HepG2 (cell line): ENCODE results near the gene TP53TG5. TPM values are rescaled to one million over a fixed set of nuclear protein-coding genes. Genes with fewer than 3 reads are reported as not detected.

Experiments used
- ATAC-seq: fragments of 200-7000 bp; cut with Tn5 transposase; 3 replicates; pipeline ENCODE4 v1.9.1; 2020; ENCODE audit warnings: mild to moderate bottlenecking, moderate library complexity
- BruUV-seq: library from RNA; stranded (reverse); fragments of 400-500 nt; replicated peaks from 2 replicates; lab custom pipeline; 2021; lab: Mats Ljungman, UMichigan
- CTCF ChIA-PET: fragments of 300-600 bp; formaldehyde crosslinking; extraction: SDS; loops from one replicate; lab custom pipeline; 2021; ENCODE audit warnings: low total read pairs, inconsistent platforms, low intra/inter-chr PET ratio; lab: Yijun Ruan, JAX
- POLR2A ChIA-PET: fragments of 350-600 bp; sonication (Branson Sonifier 250); formaldehyde crosslinking; loops from one replicate; lab custom pipeline; 2020; ENCODE audit warnings: antibody characterized with exemption, inconsistent platforms; lab: Yijun Ruan, JAX
- DNase-seq: peaks from one replicate; pipeline ENCODE4 v3.0.0-alpha.2; 2015; ENCODE audit warnings: low spot score
- FAIRE-seq: peaks from 3 replicates; lab custom pipeline; 2011; peaks lifted over from hg19 to GRCh38; lab: Jason Lieb, UNC
- H2AFZ ChIP-seq: one replicate; pipeline ENCODE4 v1.6.1; 2011; ENCODE audit warnings: low read length, inconsistent platforms
- H3K27ac ChIP-seq: fragments of 300-600 bp; 3 replicates; pipeline ENCODE4 v1.8.0; 2011; ENCODE audit warnings: mixed run types, mild to moderate bottlenecking, mixed read lengths, low read length, inconsistent platforms; ENCODE audit not compliant: insufficient read depth; ENCODE audit errors: extremely low read length
- H3K27me3 ChIP-seq, 2 experiments: fragments of 200-600 bp in 1 of 2; 2 replicates in 1 of 2; 3 replicates in 1 of 2; pipeline versions ENCODE4 v1.6.0 to v1.8.0; 2011; ENCODE audit warnings: low read length in 2 of 2, mild to moderate bottlenecking in 2 of 2, moderate library complexity in 2 of 2, inconsistent platforms in 1 of 2; ENCODE audit not compliant: insufficient read depth in 2 of 2, control insufficient read depth in 1 of 2
- H3K36me3 ChIP-seq, 2 experiments: fragments of 200-600 bp in 1 of 2; replicated peaks in 1 of 2; 2 replicates in 1 of 2; 3 replicates in 1 of 2; pipeline versions ENCODE4 v1.5.1 to v1.8.0; 2011; ENCODE audit warnings: low read length in 2 of 2, inconsistent platforms in 1 of 2; ENCODE audit not compliant: insufficient read depth in 2 of 2, control insufficient read depth in 1 of 2
- H3K4me1 ChIP-seq: 2 replicates; pipeline ENCODE4 v1.5.1; 2012; ENCODE audit warnings: low read length, inconsistent platforms; ENCODE audit not compliant: insufficient read depth
- H3K4me2 ChIP-seq: 2 replicates; pipeline ENCODE4 v1.6.0; 2011; ENCODE audit warnings: low read depth, low read length, inconsistent platforms
- H3K4me3 ChIP-seq, 3 experiments: fragments of 200-600 bp in 1 of 3; sonication (generic), shearing (Covaris generic) in 1 of 3; replicated peaks in 1 of 3; 2 replicates each; pipeline ENCODE4 v1.5.1; 2011 to 2016; ENCODE audit warnings: low read length in 3 of 3, inconsistent platforms in 2 of 3, low read depth in 2 of 3, mild to moderate bottlenecking in 2 of 3, control low read depth in 1 of 3, mixed read lengths in 1 of 3; ENCODE audit not compliant: insufficient read depth in 1 of 3
- H3K79me2 ChIP-seq: one replicate; pipeline ENCODE4 v1.6.1; 2011; ENCODE audit warnings: low read length, inconsistent platforms; ENCODE audit not compliant: insufficient read depth
- H3K9ac ChIP-seq: 2 replicates; pipeline ENCODE4 v1.6.0; 2011; ENCODE audit warnings: mild to moderate bottlenecking, low read depth, low read length, inconsistent platforms; ENCODE audit not compliant: insufficient read depth
- H3K9me3 ChIP-seq: 2 replicates; pipeline ENCODE4 v1.5.1; 2012; ENCODE audit warnings: mild to moderate bottlenecking, low read length
- H4K20me1 ChIP-seq: 2 replicates; pipeline ENCODE4 v1.6.0; 2011; ENCODE audit warnings: inconsistent platforms, mild to moderate bottlenecking, low read length, moderate library complexity; ENCODE audit not compliant: insufficient read depth
- ATF7 ChIP-seq, 2 experiments: fragments of 450-650 bp in 1 of 2; sonication (generic) in 1 of 2; formaldehyde crosslinking in 1 of 2; IDR thresholded peaks; 2 replicates each; pipeline versions ENCODE4 v1.4.0 to v1.6.1; 2016 to 2020; ENCODE audit warnings: antibody characterized with exemption in 1 of 2, mild to moderate bottlenecking in 1 of 2, missing genetic modification reagents in 1 of 2
- FOSL2 ChIP-seq: sonication (generic); formaldehyde crosslinking; IDR thresholded peaks from 2 replicates; pipeline ENCODE4 v1.4.0; 2020; ENCODE audit warnings: missing genetic modification reagents
- HOXA7 ChIP-seq: sonication (generic); formaldehyde crosslinking; IDR thresholded peaks from 2 replicates; pipeline ENCODE4 v1.8.1; 2022; ENCODE audit warnings: mild to moderate bottlenecking, missing genetic modification reagents, moderate library complexity
- KMT2A ChIP-seq: sonication (generic); formaldehyde crosslinking; IDR thresholded peaks from 2 replicates; pipeline ENCODE4 v1.4.0; 2020; ENCODE audit warnings: missing genetic modification reagents
- MAFF ChIP-seq: IDR thresholded peaks from 2 replicates; pipeline ENCODE4 v1.6.1; 2011; ENCODE audit warnings: low read depth, low read length, improper control_type of control experiment
- MBD4 ChIP-seq: IDR thresholded peaks from 2 replicates; pipeline ENCODE4 v1.6.1; 2012; ENCODE audit warnings: low read length, inconsistent platforms, borderline replicate concordance
- POGZ ChIP-seq: sonication (generic); formaldehyde crosslinking; IDR thresholded peaks from 2 replicates; pipeline ENCODE4 v1.4.0; 2020; ENCODE audit warnings: mild to moderate bottlenecking, missing genetic modification reagents
- RFX3 ChIP-seq: IDR thresholded peaks from 2 replicates; pipeline ENCODE4 v1.6.1; 2016; ENCODE audit warnings: missing biosample characterization, missing genetic modification reagents
- ZBTB7B ChIP-seq: sonication (generic); formaldehyde crosslinking; IDR thresholded peaks from 2 replicates; pipeline ENCODE4 v1.4.0; 2020; ENCODE audit warnings: missing genetic modification reagents
- ZFP1 ChIP-seq: IDR thresholded peaks from 2 replicates; pipeline ENCODE4 v1.6.1; 2016
- ZNF20 ChIP-seq: sonication (generic); formaldehyde crosslinking; IDR thresholded peaks from 2 replicates; pipeline ENCODE4 v1.4.0; 2020; ENCODE audit warnings: mild to moderate bottlenecking, moderate library complexity, missing genetic modification reagents
- ZNF274 ChIP-seq: sonication (generic); formaldehyde crosslinking; IDR thresholded peaks from 2 replicates; pipeline ENCODE4 v1.5.1; 2020; ENCODE audit warnings: mild to moderate bottlenecking, missing genetic modification reagents
- ZNF337 ChIP-seq: sonication (generic); formaldehyde crosslinking; IDR thresholded peaks from 2 replicates; pipeline ENCODE4 v1.5.1; 2020; ENCODE audit warnings: missing genetic modification reagents, low read depth, mild to moderate bottlenecking, borderline replicate concordance
- ZNF460 ChIP-seq: sonication (generic); formaldehyde crosslinking; IDR thresholded peaks from 2 replicates; pipeline ENCODE4 v1.5.1; 2020; ENCODE audit warnings: missing genetic modification reagents, mild to moderate bottlenecking, borderline replicate concordance
- ZNF703 ChIP-seq: sonication (generic); formaldehyde crosslinking; IDR thresholded peaks from 2 replicates; pipeline ENCODE4 v1.5.1; 2020; ENCODE audit warnings: missing genetic modification reagents, mild to moderate bottlenecking, moderate library complexity, borderline replicate concordance
- ZNF747 ChIP-seq: sonication (generic); formaldehyde crosslinking; IDR thresholded peaks from 2 replicates; pipeline ENCODE4 v1.8.1; 2023; ENCODE audit warnings: missing genetic modification reagents, mild to moderate bottlenecking, borderline replicate concordance
- ZNF800 ChIP-seq: sonication (generic); formaldehyde crosslinking; IDR thresholded peaks from 2 replicates; pipeline ENCODE4 v1.4.0; 2020; ENCODE audit warnings: missing genetic modification reagents
- WGBS: methylation state at CpG from one replicate; pipeline ENCODE4 v1.1.6; 2017; ENCODE audit warnings: low lambda C conversion rate; 5-methylcytosine and 5-hydroxymethylcytosine counted together
- in situ Hi-C: cut with HindIII; loops from 2 replicates; pipeline ENCODE4 v1.10.0; 2017; ENCODE audit warnings: low pct_unique_long_range_greater_than_20kb; ENCODE audit not compliant: extremely low pct_ligation_motif_present
- intact Hi-C: fragments of 100-400 bp; cut with micrococcal nuclease; formaldehyde crosslinking; loops from one replicate; pipeline ENCODE4 v1.10.0; 2022; ENCODE audit not compliant: unreplicated experiment
- polyA plus RNA-seq, 8 experiments: library from polyadenylated mRNA; depleted of rRNA in 3 of 8; stranded (reverse) in 7 of 8; unstranded in 1 of 8; fragments of >200 nt; fragmentation: Illumina TruSeq in 4 of 8; extraction: Trizol in 4 of 8; gene quantifications; 2 replicates each; pipeline versions ENCODE4 v1.2.1 to v1.2.3, GENCODE V29; 2011 to 2016; ENCODE audit warnings: low read depth in 4 of 8, missing spikeins in 1 of 8, mixed read lengths in 1 of 8; ENCODE audit not compliant: insufficient read depth in 1 of 8
- total RNA-seq, 5 experiments: library from RNA; depleted of rRNA; stranded (reverse); fragments of >200 nt; fragmentation: Illumina TruSeq; extraction: Trizol; gene quantifications; 2 replicates each; pipeline ENCODE4 v1.2.3, GENCODE V29; 2016; ENCODE audit warnings: low read depth in 1 of 5

TP53TG5 gene
- total and polyA plus RNA-seq, 2 of the 13 experiments (the other 11 are each of a cell fraction or from before 2014, with no cell fraction given) = 0.11 TPM; not detected in 1

DNA sequence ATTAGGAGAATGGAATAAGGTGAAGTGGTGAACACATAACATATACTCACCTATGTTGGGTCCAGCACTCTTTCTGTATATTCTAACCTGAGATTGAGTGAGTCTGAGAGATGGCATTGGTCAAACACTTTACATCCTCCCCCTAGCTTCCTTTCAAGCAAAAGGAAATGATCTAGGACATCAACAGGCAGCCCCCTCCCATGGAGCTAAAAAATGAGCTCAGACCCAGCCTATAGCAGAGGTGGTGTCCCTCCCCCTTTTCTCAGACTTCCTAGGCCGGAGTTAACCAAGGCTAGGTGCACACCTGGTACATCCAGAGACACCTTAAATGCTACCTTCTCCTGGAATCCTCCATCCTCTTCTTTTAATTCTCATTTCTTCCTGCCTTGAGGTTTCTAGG is 24.4 kb downstream of the TP53TG5 start:
- no peak for FAIRE-seq

GRCh38 chr20:45352729-45353128 is 25.4 kb downstream of the TP53TG5 start:
- POLR2A ChIA-PET = interaction anchor here (1.2 to 29.5 kb wide), 4 partner anchors 7 to 63 kb away, joined by 3 to 1422 read pairs (median 712); partner anchors contain the start of genes PIGT, SDC4 and SYS1
- H3K36me3 ChIP-seq = no peaks in the 10 kb centered on the region
- H3K9me3 ChIP-seq = no peaks in the 10 kb centered on the region
- H3K27ac ChIP-seq = no peak overlapping the region
- H3K27me3 ChIP-seq = peaks cover 1 to 11% of the 10 kb centered on the region in 2 experiments; a peak in 2 of 5 replicates
- intact Hi-C loops (no loop called here), in situ Hi-C loops (no loop called here)
- no peak overlapping the region for H3K4me3 ChIP-seq
- no TSS peak for BruUV-seq
- H3K9ac ChIP-seq = no peak overlapping the region
- 0 out of 2 replicates have a peak, but pooled peaks have one; percentile 18 for TF ChIP-seq ATF7 (IDR thresholded peaks at IDR 0.05)
- no peak for TF ChIP-seq ATF7 (CRISPR knock-in tag; IDR thresholded peaks at IDR 0.05)
- no peak for TF ChIP-seq ZNF800 (CRISPR knock-in tag)
- TF ChIP-seq HOXA7 (CRISPR knock-in tag) = no peak
- TF ChIP-seq, all 625 proteins: peak for 1
- no peak overlapping the region for H3K4me2 ChIP-seq
- CTCF ChIA-PET = no interaction called here
- FAIRE-seq = no peak
- H4K20me1 ChIP-seq = no peaks in the 10 kb centered on the region
- H3K4me1 ChIP-seq = peaks cover 44% of the 10 kb centered on the region
- H3K79me2 ChIP-seq = peaks cover 2% of the 10 kb centered on the region
- no peak overlapping the region for H2AFZ ChIP-seq
- 47% methylated on average over 3 of the region's 3 CpGs for WGBS
- ATAC-seq = no peak
- no peak for DNase-seq

More for the DNA sequence above, 24.4 kb downstream of the TP53TG5 start:
- no TSS peak for BruUV-seq
- ATAC-seq (no peak), DNase-seq (no peak)
- peaks cover 49% of the 10 kb centered on the region for H3K4me1 ChIP-seq
- CTCF ChIA-PET = no interaction called here
- peaks cover 1 to 7% of the 10 kb centered on the region in 2 experiments; a peak in 2 of 5 replicates for H3K27me3 ChIP-seq
- in situ Hi-C loops = no loop called here
- no peaks in the 10 kb centered on the region for H3K9me3 ChIP-seq
- no peaks in the 10 kb centered on the region for H4K20me1 ChIP-seq
- intact Hi-C loops = no loop called here
- H3K4me2 ChIP-seq = no peak overlapping the region
- H3K79me2 ChIP-seq = no peaks in the 10 kb centered on the region
- POLR2A ChIA-PET = interaction anchor here (1.4 to 29.5 kb wide), 3 partner anchors 6 to 31 kb away, joined by 3 to 1422 read pairs (median 1422); partner anchors contain the start of genes SDC4 and SYS1
- no peak overlapping the region for H3K27ac ChIP-seq
- H3K36me3 ChIP-seq = no peaks in the 10 kb centered on the region
- no peak for TF ChIP-seq MBD4
- no peak for TF ChIP-seq ZNF747 (CRISPR knock-in tag)
- TF ChIP-seq ZNF20 (CRISPR knock-in tag) = no peak
- TF ChIP-seq ZBTB7B (CRISPR knock-in tag) = no peak
- no peak for TF ChIP-seq ZNF703
- no peak for TF ChIP-seq FOSL2 (CRISPR knock-in tag)
- TF ChIP-seq ZFP1 (CRISPR knock-in tag) = no peak
- TF ChIP-seq KMT2A (CRISPR knock-in tag) = no peak
- no peak for TF ChIP-seq ZNF460 (CRISPR knock-in tag)
- TF ChIP-seq MAFF = no peak
- TF ChIP-seq RFX3 (CRISPR knock-in tag) = no peak
- TF ChIP-seq ZNF337 (CRISPR knock-in tag) = no peak
- TF ChIP-seq ZNF274 = no peak
- no peak for TF ChIP-seq POGZ
- H3K4me3 ChIP-seq = no peak overlapping the region
- WGBS = 3% methylated on average over 1 of the region's 1 CpG
- no peak overlapping the region for H3K9ac ChIP-seq
- no peak overlapping the region for H2AFZ ChIP-seq
